Mucosa of stomach (tissue), 1 donor: ENCODE measurements around the gene ASB4.

Experiments used
- H3K27me3 ChIP-seq: one replicate; pipeline ENCODE4 v1.7.0; 2013; ENCODE audit warnings: mild to moderate bottlenecking, low read length; ENCODE audit not compliant: control insufficient read depth, insufficient read depth
- H3K36me3 ChIP-seq: one replicate; pipeline ENCODE4 v1.7.0; 2013; ENCODE audit warnings: low read length; ENCODE audit not compliant: control insufficient read depth, insufficient read depth
- H3K4me1 ChIP-seq: one replicate; pipeline ENCODE4 v1.7.0; 2013; ENCODE audit warnings: mild to moderate bottlenecking, low read length; ENCODE audit not compliant: control insufficient read depth, insufficient read depth
- H3K4me3 ChIP-seq: one replicate; pipeline ENCODE4 v1.7.0; 2013; ENCODE audit warnings: low read length
- H3K9ac ChIP-seq: one replicate; pipeline ENCODE4 v1.7.0; 2013; ENCODE audit warnings: mild to moderate bottlenecking, low read length, moderate library complexity
- H3K9me3 ChIP-seq: one replicate; pipeline ENCODE4 v1.7.0; 2013; ENCODE audit warnings: mild to moderate bottlenecking, low read length, moderate library complexity; ENCODE audit not compliant: control insufficient read depth
- donor health status: Pancreatic carcinoma.

Gene ASB4

DNA sequence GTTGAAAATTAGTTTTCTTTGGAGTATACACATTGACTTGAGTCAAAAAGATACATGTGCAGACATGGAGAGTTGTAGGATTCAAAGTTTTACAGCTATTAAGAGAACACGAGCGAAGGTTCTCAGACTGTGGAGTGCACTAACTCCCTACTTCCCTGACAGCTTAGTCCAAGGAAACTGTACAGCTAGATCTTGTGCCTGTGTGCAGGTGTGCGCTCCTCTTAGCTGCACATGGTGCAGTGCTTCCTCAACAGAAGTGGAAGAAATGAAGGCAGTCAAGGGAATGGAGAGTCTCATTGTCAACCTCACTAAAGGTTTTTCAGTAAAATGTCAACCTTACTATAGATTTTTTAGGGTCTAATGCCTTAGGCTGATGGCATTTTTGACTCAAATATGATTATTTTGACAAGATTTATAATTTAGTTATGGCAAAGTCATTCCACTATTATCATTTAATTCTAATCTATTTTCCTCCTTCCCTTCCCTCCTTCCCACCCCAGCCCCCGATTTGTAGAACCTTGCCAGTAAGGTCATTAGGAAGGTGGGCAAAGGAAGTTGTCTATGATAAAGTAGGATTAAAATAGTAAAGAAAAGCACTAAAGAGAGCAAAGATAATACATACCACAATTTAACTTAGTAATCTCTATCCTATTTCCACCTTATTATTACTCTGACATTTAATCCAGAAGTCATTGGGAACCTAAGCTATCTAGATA is 97.0 kb downstream of the ASB4 start:
- H3K36me3 ChIP-seq: peaks cover 8% of the 10 kb centered on the region
- H3K9ac ChIP-seq: no peak overlapping the region
- H3K4me1 ChIP-seq: no peaks in the 10 kb centered on the region
- H3K4me3 ChIP-seq: no peak overlapping the region
- H3K27me3 ChIP-seq: no peaks in the 10 kb centered on the region
- H3K9me3 ChIP-seq: no peaks in the 10 kb centered on the region

DNA sequence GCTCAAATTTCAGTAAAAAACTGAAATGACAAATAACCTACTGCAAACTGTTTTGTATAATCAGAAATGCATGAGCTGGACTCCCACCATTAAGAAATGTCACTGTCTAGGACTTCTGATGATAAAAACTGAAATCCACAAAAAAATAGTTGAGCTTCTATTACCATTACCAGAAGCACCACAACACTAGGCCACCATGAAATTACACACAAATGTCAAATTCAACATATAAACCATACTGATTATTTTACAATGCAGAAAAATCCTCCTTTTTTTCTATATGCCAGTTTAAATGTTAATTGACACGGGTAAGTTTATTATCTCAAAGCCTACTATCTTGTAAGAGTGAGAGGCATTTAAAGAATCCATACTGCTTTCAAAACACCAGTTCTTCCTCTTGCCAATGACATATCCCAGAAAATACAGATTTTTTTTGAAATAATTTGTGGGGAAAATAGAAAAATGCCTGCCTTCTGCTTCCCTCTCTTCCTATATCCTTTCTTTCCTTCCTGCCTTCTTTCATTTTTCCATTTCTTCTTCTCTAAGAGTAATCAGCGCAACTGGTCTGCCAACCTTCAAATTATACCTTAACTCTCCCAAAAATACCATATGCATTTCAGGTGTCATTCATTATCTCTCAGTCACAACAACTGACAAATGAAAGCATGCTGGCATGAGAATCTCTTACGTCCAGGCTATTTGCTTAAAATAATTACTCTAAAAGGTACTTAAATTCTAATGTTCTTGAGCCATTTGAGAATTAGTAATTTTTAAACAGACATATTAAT is 98.3 kb downstream of the ASB4 start:
- Histone ChIP-seq H3K4me1 (peaks cover 4% of the 10 kb centered on the region), H3K27me3 (no peaks in the 10 kb centered on the region), H3K4me3 (no peak overlapping the region), H3K9me3 (no peaks in the 10 kb centered on the region), H3K36me3 (peaks cover 14% of the 10 kb centered on the region), H3K9ac (no peak overlapping the region)

- Histone ChIP-seq H3K9ac (no peak overlapping the region), H3K9me3 (no peaks in the 10 kb centered on the region), H3K4me3 (no peak overlapping the region), H3K27me3 (no peaks in the 10 kb centered on the region), H3K4me1 (peaks cover 5% of the 10 kb centered on the region), H3K36me3 (peaks cover 15% of the 10 kb centered on the region)
Observed at GRCh38 chr7:95584769-95585425, 99.2 kb downstream of the ASB4 start.

- H3K27me3 ChIP-seq: no peaks in the 10 kb centered on the region
- H3K9me3 ChIP-seq: no peaks in the 10 kb centered on the region
- no peak overlapping the region for H3K9ac ChIP-seq
- H3K4me1 ChIP-seq: peaks cover 6% of the 10 kb centered on the region
- peaks cover 15% of the 10 kb centered on the region for H3K36me3 ChIP-seq
- no peak overlapping the region for H3K4me3 ChIP-seq
Observed at GRCh38 chr7:95585426-95585789, 99.7 kb downstream of the ASB4 start.

DNA sequence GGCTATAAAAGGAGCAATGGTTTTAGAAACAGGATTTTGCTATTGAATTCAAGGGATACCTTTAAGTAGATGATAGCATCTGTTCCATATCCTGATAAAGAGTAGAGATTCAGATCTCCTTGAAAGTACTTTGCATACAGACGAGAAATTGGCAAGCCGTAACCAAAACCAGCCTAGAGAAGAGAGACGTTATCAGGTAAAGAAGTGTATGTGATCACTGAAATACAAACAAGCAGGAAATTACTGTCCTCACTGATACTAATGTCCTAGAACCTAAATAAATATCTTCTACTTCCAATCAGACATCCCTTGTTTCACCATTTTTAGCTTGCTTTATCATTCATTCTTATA is 101.2 kb downstream of the ASB4 start:
- peaks cover 13% of the 10 kb centered on the region for H3K4me1 ChIP-seq
- H3K36me3 ChIP-seq: peaks cover 20% of the 10 kb centered on the region

DNA sequence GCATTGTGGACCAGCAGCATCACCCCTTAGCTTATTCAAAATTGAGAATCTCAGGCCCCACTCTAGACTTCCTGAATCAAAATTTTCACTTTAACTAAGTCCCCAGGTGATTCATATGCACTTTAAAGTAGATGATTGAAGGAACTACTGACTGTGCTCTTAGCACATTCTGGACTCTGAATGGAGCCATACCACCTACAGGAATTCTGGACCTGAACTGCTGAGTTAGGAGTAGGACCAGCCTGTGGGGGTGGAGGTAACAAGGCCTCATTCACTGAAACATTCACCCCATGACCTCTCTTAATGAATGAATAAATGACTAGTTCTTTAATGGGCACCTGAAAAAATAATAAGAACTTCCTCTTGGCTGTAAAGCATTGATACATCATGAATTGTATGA is 103.3 kb downstream of the ASB4 start:
- H3K4me1 ChIP-seq: peaks cover 13% of the 10 kb centered on the region
- no peaks in the 10 kb centered on the region for H3K27me3 ChIP-seq
- H3K9me3 ChIP-seq: no peaks in the 10 kb centered on the region
- H3K9ac ChIP-seq: peak overlapping the region; percentile 20
- no peak overlapping the region for H3K4me3 ChIP-seq
- H3K36me3 ChIP-seq: peaks cover 20% of the 10 kb centered on the region

More for the DNA sequence above, 101.2 kb downstream of the ASB4 start:
- no peaks in the 10 kb centered on the region for H3K9me3 ChIP-seq
- no peak overlapping the region for H3K9ac ChIP-seq
- H3K27me3 ChIP-seq: no peaks in the 10 kb centered on the region
- H3K4me3 ChIP-seq: no peak overlapping the region

DNA sequence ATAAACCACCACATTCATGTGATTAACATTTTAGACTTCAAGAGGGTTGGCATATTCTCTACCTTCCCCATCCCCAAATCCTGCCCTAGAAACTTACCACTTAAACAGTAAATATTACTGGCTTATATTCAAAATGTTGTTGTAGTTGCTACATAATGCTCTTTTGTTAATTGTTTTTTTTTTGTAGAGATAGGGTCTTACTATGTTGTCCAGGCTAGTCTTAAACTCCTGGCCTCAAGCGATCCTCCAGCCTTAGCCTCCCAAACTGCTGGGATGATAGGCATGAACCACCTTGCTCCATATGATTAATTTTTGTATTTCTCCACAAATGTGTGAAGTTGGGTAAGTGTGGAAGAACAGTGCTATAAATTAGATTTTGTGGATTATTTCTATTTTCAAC is 104.0 kb downstream of the ASB4 start:
- Histone ChIP-seq H3K27me3 (no peaks in the 10 kb centered on the region), H3K36me3 (peaks cover 20% of the 10 kb centered on the region), H3K9ac (no peak overlapping the region), H3K9me3 (no peaks in the 10 kb centered on the region), H3K4me3 (no peak overlapping the region), H3K4me1 (peaks cover 13% of the 10 kb centered on the region)
